ENCODE measurements around the gene PRPS1L1. TPM values are rescaled to one million over a fixed set of nuclear protein-coding genes. Genes with fewer than 3 reads are reported as not detected.

Gene PRPS1L1
- total and polyA plus RNA-seq, 10 of the 15 experiments (the other 5 are each of a cell fraction or from before 2014, with no cell fraction given), result not detected

DNA sequence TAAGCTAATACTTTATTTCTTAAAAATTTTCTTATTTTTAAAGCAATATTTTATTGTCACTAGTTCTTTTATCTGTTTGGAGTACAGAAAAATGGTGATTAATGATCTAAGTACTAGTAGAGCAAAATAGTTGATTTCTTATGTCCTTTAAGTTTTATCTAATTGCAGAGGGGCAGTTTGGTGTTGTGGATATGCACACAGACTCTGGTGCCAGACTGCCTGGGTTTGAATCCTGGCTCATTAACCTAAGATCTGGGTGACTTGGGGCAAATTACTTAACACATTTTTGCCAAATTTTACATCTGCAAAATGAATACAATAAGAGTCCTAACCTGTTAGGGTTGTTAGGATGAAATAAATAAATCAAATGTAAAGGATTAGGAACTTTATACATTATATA, 10.7 kb upstream of the PRPS1L1 start:
- no peak overlapping the region for H3K9ac ChIP-seq (ENCODE audit: control insufficient read depth, insufficient read depth, low read length)
- H3K4me3 ChIP-seq, result no peak overlapping the region

DNA sequence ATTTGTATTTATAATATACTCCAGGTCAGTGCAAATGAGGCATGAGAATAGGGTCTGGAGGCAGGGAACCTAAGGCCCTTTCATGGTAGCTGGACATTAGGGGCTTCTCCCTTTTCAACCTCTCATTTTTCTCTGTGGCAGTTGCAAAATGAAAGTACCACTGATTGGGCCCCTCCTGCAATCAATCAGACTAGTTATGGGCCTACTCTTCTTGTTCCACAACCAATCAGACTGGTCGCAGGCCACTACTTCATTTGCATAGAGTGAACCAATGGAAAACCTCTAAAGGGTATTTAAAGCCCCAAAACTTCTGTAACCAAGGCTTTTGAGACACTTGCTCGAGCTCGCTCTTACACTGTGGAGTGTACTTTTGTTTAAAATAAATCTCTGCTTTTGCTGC, 10.0 kb upstream of the PRPS1L1 start:
- H3K4me1 ChIP-seq (ENCODE audit: control insufficient read depth, insufficient read depth, low read length), result no peaks in the 10 kb centered on the region
- no peaks in the 10 kb centered on the region for H3K79me2 ChIP-seq (ENCODE audit: control insufficient read depth, insufficient read depth, low read length)
- BruUV-seq (replicated peaks), result no TSS peak
- no peak overlapping the region for H3K9ac ChIP-seq (ENCODE audit: control insufficient read depth, insufficient read depth, low read length)
- no peaks in the 10 kb centered on the region for H4K20me1 ChIP-seq (ENCODE audit: control insufficient read depth, insufficient read depth)
- in situ Hi-C loops (cut with MboI), result no loop called here
- TF ChIP-seq TBL1XR1 (IDR thresholded peaks at IDR 0.05; ENCODE audit: low read depth, low read length), result no peak
- TF ChIP-seq, protein P1, sequence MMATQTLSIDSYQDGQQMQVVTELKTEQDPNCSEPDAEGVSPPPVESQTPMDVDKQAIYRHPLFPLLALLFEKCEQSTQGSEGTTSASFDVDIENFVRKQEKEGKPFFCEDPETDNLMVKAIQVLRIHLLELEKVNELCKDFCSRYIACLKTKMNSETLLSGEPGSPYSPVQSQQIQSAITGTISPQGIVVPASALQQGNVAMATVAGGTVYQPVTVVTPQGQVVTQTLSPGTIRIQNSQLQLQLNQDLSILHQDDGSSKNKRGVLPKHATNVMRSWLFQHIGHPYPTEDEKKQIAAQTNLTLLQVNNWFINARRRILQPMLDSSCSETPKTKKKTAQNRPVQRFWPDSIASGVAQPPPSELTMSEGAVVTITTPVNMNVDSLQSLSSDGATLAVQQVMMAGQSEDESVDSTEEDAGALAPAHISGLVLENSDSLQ (IDR thresholded peaks at IDR 0.05), result peak; percentile 83
- no peak overlapping the region for H3K4me3 ChIP-seq
- SMC1A ChIA-PET (ENCODE audit: uncharacterized antibody, unreplicated experiment), result no interaction called here
- no peak overlapping the region for H3K27ac ChIP-seq (ENCODE audit: control insufficient read depth, insufficient read depth)
- no peaks in the 10 kb centered on the region for H3K36me3 ChIP-seq (ENCODE audit: control insufficient read depth in 2 of 2, insufficient read depth in 2 of 2, low read length in 1 of 2)
- RAD21 ChIA-PET (ENCODE audit: unreplicated experiment), result no interaction called here
- POLR2A ChIA-PET, result no interaction called here
- no peak overlapping the region for H2AFZ ChIP-seq (ENCODE audit: control insufficient read depth, low read depth, low read length)
- H3K9me3 ChIP-seq (replicated peaks; ENCODE audit: control insufficient read depth, insufficient read depth, low read length), result no peaks in the 10 kb centered on the region
- ATAC-seq (peak; percentile 53), DNase-seq (ENCODE audit: low read depth, low spot score) (no peak), FAIRE-seq (no peak)
- WGBS (ENCODE audit: insufficient coverage, insufficient replicate concordance, low lambda C conversion rate, missing lambda C conversion rate), result 11% methylated on average over 3 of the region's 3 CpGs
- H3K27me3 ChIP-seq (replicated peaks in 1 of 2; ENCODE audit: control insufficient read depth in 2 of 2, insufficient read depth in 2 of 2, low read length in 1 of 2), result no peaks in the 10 kb centered on the region
- intact Hi-C loops (cut with micrococcal nuclease; ENCODE audit: unreplicated experiment), result no loop called here
- CTCF ChIA-PET, result interaction anchor here (1.5 kb wide), 1 partner anchor 13 kb away, joined by 3 read pairs; no protein-coding TSS in a partner anchor
- no peak overlapping the region for H3K4me2 ChIP-seq (ENCODE audit: control insufficient read depth, insufficient read depth)

More for the DNA sequence above, 10.7 kb upstream of the PRPS1L1 start:
- Histone ChIP-seq H3K4me1 (ENCODE audit: control insufficient read depth, insufficient read depth, low read length) (no peaks in the 10 kb centered on the region), H3K9me3 (replicated peaks; ENCODE audit: control insufficient read depth, insufficient read depth, low read length) (no peaks in the 10 kb centered on the region), H3K27me3 (replicated peaks in 1 of 2; ENCODE audit: control insufficient read depth in 2 of 2, insufficient read depth in 2 of 2, low read length in 1 of 2) (no peaks in the 10 kb centered on the region), H2AFZ (ENCODE audit: control insufficient read depth, low read depth, low read length) (no peak overlapping the region), H3K36me3 (ENCODE audit: control insufficient read depth in 2 of 2, insufficient read depth in 2 of 2, low read length in 1 of 2) (no peaks in the 10 kb centered on the region), H3K4me2 (ENCODE audit: control insufficient read depth, insufficient read depth) (no peak overlapping the region), H4K20me1 (ENCODE audit: control insufficient read depth, insufficient read depth) (no peaks in the 10 kb centered on the region), H3K79me2 (ENCODE audit: control insufficient read depth, insufficient read depth, low read length) (no peaks in the 10 kb centered on the region), H3K27ac (ENCODE audit: control insufficient read depth, insufficient read depth) (no peak overlapping the region)
- ChIA-PET CTCF (interaction anchor here (1.5 kb wide), 1 partner anchor 14 kb away, joined by 3 read pairs; no protein-coding TSS in a partner anchor), POLR2A (no interaction called here), RAD21 (ENCODE audit: unreplicated experiment) (no interaction called here), SMC1A (ENCODE audit: uncharacterized antibody, unreplicated experiment) (no interaction called here)
- ATAC-seq (no peak), DNase-seq (ENCODE audit: low read depth, low spot score) (no peak), FAIRE-seq (no peak)
- intact Hi-C loops (cut with micrococcal nuclease; ENCODE audit: unreplicated experiment), result no loop called here
- in situ Hi-C loops (cut with MboI), result no loop called here
- no peak for TF ChIP-seq ATF7 (IDR thresholded peaks at IDR 0.05; ENCODE audit: low read depth)
- TF ChIP-seq, protein P2, sequence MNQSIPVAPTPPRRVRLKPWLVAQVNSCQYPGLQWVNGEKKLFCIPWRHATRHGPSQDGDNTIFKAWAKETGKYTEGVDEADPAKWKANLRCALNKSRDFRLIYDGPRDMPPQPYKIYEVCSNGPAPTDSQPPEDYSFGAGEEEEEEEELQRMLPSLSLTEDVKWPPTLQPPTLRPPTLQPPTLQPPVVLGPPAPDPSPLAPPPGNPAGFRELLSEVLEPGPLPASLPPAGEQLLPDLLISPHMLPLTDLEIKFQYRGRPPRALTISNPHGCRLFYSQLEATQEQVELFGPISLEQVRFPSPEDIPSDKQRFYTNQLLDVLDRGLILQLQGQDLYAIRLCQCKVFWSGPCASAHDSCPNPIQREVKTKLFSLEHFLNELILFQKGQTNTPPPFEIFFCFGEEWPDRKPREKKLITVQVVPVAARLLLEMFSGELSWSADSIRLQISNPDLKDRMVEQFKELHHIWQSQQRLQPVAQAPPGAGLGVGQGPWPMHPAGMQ (IDR thresholded peaks at IDR 0.05; ENCODE audit: borderline replicate concordance), result no peak
- no TSS peak for BruUV-seq (replicated peaks)
